ENCODE measurements around the gene ZNF549. TPM values are rescaled to one million over a fixed set of nuclear protein-coding genes. Genes with fewer than 3 reads are reported as not detected.

Gene ZNF549
- total RNA-seq, 1 experiment from 2014 or later = 2.2 TPM

GRCh38 chr19:57559008-57559403 is 31.9 kb downstream of the ZNF549 start:
- H3K36me3 ChIP-seq = peaks cover 41% of the 10 kb centered on the region
- H3K9me3 ChIP-seq = peaks cover 55% of the 10 kb centered on the region
- H3K27me3 ChIP-seq = no peaks in the 10 kb centered on the region
- peak; percentile 43 for DNase-seq
- peak overlapping the region; percentile 78 for H3K4me3 ChIP-seq

- Histone ChIP-seq H3K27me3 (no peaks in the 10 kb centered on the region), H3K4me3 (peak within 1 kb of the TSS; percentile 78), H3K9me3 (peaks cover 50% of the 10 kb centered on the region), H3K36me3 (peaks cover 37% of the 10 kb centered on the region)
- peak; percentile 90 for DNase-seq
Measured at GRCh38 chr19:57559404-57560025, 32.4 kb downstream of the ZNF549 start, which contains the start of gene ZNF550. Gene ZNF550 (minus strand): TSS chr19:57559863. CDS start chr19:57559682, 181 bp downstream.

GRCh38 chr19:57560049-57560491 is 32.9 kb downstream of the ZNF549 start:
- Histone ChIP-seq H3K9me3 (peaks cover 50% of the 10 kb centered on the region), H3K27me3 (no peaks in the 10 kb centered on the region), H3K36me3 (peaks cover 31% of the 10 kb centered on the region), H3K4me3 (peak overlapping the region; percentile 78)
- DNase-seq = peak; percentile 43

- peaks cover 5% of the 10 kb centered on the region; the same call in 1 of the 2 replicates for H3K36me3 ChIP-seq
- DNase-seq = no peak
- H3K4me3 ChIP-seq = no peak overlapping the region
- H3K27me3 ChIP-seq = no peaks in the 10 kb centered on the region
- H3K9me3 ChIP-seq = peaks cover 60% of the 10 kb centered on the region
Measured at GRCh38 chr19:57563547-57563946, 36.4 kb downstream of the ZNF549 start.

GRCh38 chr19:57566396-57567265 is 39.5 kb downstream of the ZNF549 start:
- Histone ChIP-seq H3K4me3 (no peak overlapping the region), H3K9me3 (peaks cover 53% of the 10 kb centered on the region), H3K36me3 (peaks cover 4% of the 10 kb centered on the region), H3K27me3 (no peaks in the 10 kb centered on the region)
- no peak for DNase-seq

GRCh38 chr19:57570707-57571106 is 43.6 kb downstream of the ZNF549 start:
- DNase-seq = no peak
- H3K36me3 ChIP-seq = peaks cover 45% of the 10 kb centered on the region
- no peak overlapping the region for H3K4me3 ChIP-seq
- H3K9me3 ChIP-seq = peaks cover 68% of the 10 kb centered on the region
- H3K27me3 ChIP-seq = no peaks in the 10 kb centered on the region

GRCh38 chr19:57572415-57572947 is 45.3 kb downstream of the ZNF549 start:
- H3K9me3 ChIP-seq = peaks cover 63% of the 10 kb centered on the region
- H3K4me3 ChIP-seq = no peak overlapping the region
- H3K36me3 ChIP-seq = peaks cover 63% of the 10 kb centered on the region
- H3K27me3 ChIP-seq = no peaks in the 10 kb centered on the region
- DNase-seq = no peak

GRCh38 chr19:57576661-57577060 is 49.5 kb downstream of the ZNF549 start:
- H3K27me3 ChIP-seq = no peaks in the 10 kb centered on the region
- H3K9me3 ChIP-seq = peaks cover 64% of the 10 kb centered on the region
- no peak overlapping the region for H3K4me3 ChIP-seq
- DNase-seq = no peak
- peaks cover 64% of the 10 kb centered on the region for H3K36me3 ChIP-seq

GRCh38 chr19:57578487-57579205 is 51.5 kb downstream of the ZNF549 start, which contains the start of gene ZNF416:
Gene ZNF416 (minus strand): TSS chr19:57578911. CDS start chr19:57578704, 207 bp downstream.
- Histone ChIP-seq H3K36me3 (peaks cover 44% of the 10 kb centered on the region), H3K9me3 (peaks cover 57% of the 10 kb centered on the region)
- peak; percentile 97 for DNase-seq

GRCh38 chr19:57583104-57583520 is 56.0 kb downstream of the ZNF549 start:
- no peak for DNase-seq
- H3K9me3 ChIP-seq = peaks cover 39% of the 10 kb centered on the region
- H3K27me3 ChIP-seq = no peaks in the 10 kb centered on the region
- H3K4me3 ChIP-seq = no peak overlapping the region
- peaks cover 2% of the 10 kb centered on the region; the same call in 1 of the 2 replicates for H3K36me3 ChIP-seq

More at GRCh38 chr19:57578487-57579205, 51.5 kb downstream of the ZNF549 start, which contains the start of gene ZNF416:
- peak within 1 kb of the TSS; percentile 89 for H3K4me3 ChIP-seq
- no peaks in the 10 kb centered on the region for H3K27me3 ChIP-seq

- H3K4me3 ChIP-seq = peak within 1 kb of the TSS; percentile 17; the same call in 1 of the 2 replicates
- peaks cover 35% of the 10 kb centered on the region for H3K9me3 ChIP-seq
- no peaks in the 10 kb centered on the region; the same call in 1 of the 2 replicates for H3K36me3 ChIP-seq
- peak; percentile 34 for DNase-seq
- no peaks in the 10 kb centered on the region for H3K27me3 ChIP-seq
Measured at GRCh38 chr19:57583521-57584416, 56.6 kb downstream of the ZNF549 start, which contains the start of gene ZIK1. Gene ZIK1 (plus strand): TSS chr19:57584145. CDS start chr19:57584357, 212 bp downstream.

- Histone ChIP-seq H3K4me3 (no peak overlapping the region), H3K27me3 (no peaks in the 10 kb centered on the region), H3K36me3 (no peaks in the 10 kb centered on the region; the same call in 1 of the 2 replicates), H3K9me3 (peaks cover 34% of the 10 kb centered on the region)
- DNase-seq = peak; percentile 25
Measured at GRCh38 chr19:57587529-57587928, 60.4 kb downstream of the ZNF549 start.

- peaks cover 20% of the 10 kb centered on the region for H3K36me3 ChIP-seq
- H3K27me3 ChIP-seq = 0 out of 2 replicates have a peak, but pooled peaks cover 2% of the 10 kb centered on the region
- peak overlapping the region; percentile 89 for H3K4me3 ChIP-seq
- DNase-seq = no peak
- H3K9me3 ChIP-seq = peaks cover 14% of the 10 kb centered on the region
Measured at GRCh38 chr19:57599377-57599760, 72.2 kb downstream of the ZNF549 start.

GRCh38 chr19:57599761-57600383 is 72.7 kb downstream of the ZNF549 start, which contains the start of gene ZNF530:
Gene ZNF530 (plus strand): TSS chr19:57599885. CDS start chr19:57604346, 4,461 bp downstream.
- Histone ChIP-seq H3K9me3 (peaks cover 14% of the 10 kb centered on the region), H3K36me3 (peaks cover 25% of the 10 kb centered on the region), H3K4me3 (peak within 1 kb of the TSS; percentile 89), H3K27me3 (0 out of 2 replicates have a peak, but pooled peaks cover 2% of the 10 kb centered on the region)
- DNase-seq = peak; percentile 95

- H3K4me3 ChIP-seq = no peak overlapping the region
- peaks cover 55% of the 10 kb centered on the region for H3K36me3 ChIP-seq
- H3K9me3 ChIP-seq = peaks cover 31% of the 10 kb centered on the region
- H3K27me3 ChIP-seq = no peaks in the 10 kb centered on the region
- no peak for DNase-seq
Measured at GRCh38 chr19:57606931-57607330, 79.8 kb downstream of the ZNF549 start.

Data from MG63 (cell line).